HG03460 (cell line): Measurements from ENCODE around the gene CRIP2.

Experiments
- ATAC-seq: cut with Tn5 transposase; IDR thresholded peaks from one replicate; pipeline ENCODE4 v1.9.1; 2021; ENCODE audit not compliant: unreplicated experiment

The CRIP2 gene

DNA sequence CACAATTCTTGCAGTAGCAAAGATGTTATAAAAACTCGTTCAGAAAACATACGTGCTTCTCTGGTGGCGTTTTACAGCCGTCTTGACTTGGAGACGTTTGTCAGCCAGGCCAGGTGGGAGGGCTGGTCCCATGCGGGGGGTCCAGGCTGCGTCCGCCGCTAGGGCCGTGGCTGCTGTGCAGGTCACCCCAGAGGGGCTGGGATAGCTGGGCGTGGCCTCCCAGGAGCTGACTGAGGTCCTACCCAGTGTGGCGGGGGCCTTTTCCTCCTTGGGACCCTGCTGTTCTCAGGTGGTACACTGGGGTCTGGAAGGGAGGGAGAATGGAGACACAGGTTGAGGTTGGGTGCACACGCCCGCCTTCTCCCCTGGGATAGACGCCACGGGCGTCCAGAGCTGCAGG lies 29.8 kb upstream of the CRIP2 start:
- ATAC-seq: no peak

DNA sequence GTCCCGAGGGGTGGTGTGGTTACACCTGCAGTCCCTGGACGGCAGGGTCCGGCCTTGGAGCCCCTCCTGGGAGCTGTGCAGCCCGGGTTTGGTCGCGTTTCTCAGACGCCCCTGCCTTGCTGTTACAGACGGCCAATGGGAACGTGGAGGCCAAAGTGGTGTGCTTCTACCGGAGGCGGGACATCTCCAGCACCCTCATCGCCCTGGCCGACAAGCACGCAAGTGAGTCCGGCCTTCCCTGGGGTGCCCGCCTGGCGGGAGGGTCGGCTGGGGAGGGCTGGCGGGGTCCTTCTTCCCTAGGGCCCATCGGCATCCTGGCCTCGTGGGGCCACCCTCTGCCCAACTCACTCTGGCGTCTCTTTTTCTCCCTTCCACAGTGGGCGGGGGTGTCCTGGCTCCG lies 29.3 kb upstream of the CRIP2 start:
- no peak for ATAC-seq

GRCh38 chr14:105445901-105446845 lies 28.4 kb upstream of the CRIP2 start:
- ATAC-seq: no peak

DNA sequence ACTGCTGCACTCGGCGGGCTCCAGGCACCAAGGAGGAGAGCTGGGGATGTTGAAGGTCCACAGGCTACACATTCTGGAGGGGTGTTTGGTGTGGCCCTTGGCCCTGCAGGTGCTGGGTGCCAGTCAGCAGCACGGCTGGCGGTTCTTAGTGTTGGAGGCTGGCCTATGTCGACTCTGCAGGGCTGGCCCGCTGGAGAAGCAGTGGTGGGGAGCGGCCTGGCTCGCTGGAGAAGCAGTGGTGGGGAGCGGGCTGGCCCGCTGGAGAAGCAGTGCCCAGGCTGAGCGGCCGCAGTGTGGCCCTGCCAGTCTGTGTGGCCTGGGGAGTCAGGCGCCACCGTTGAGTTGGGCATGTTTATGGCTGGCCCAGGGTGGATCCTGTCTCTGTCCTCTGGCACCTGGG lies 27.6 kb upstream of the CRIP2 start:
- ATAC-seq: no peak

- ATAC-seq: no peak
Observed at GRCh38 chr14:105447651-105448640, 26.7 kb upstream of the CRIP2 start.

GRCh38 chr14:105448706-105449111 lies 25.9 kb upstream of the CRIP2 start:
- no peak for ATAC-seq

- no peak for ATAC-seq
Observed at GRCh38 chr14:105449276-105450122, 25.1 kb upstream of the CRIP2 start.

DNA sequence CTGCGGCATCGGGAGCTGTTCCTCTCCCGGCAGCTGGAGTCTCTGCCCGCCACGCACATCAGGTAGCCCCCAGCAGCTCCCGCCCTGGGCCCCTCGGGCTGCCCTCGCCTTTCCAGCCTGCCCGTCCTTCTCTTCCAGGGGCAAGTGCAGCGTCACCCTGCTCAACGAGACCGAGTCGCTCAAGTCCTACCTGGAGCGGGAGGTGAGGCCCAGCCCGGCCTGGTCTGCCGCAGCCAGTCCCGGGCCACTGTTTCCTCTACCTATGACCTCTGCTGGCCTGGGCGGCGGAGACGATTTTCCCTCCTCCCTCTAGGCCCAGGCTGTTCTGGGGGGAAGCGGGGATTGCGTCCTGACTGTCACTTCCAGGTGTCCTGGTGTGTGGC lies 24.5 kb upstream of the CRIP2 start:
- ATAC-seq: no peak

DNA sequence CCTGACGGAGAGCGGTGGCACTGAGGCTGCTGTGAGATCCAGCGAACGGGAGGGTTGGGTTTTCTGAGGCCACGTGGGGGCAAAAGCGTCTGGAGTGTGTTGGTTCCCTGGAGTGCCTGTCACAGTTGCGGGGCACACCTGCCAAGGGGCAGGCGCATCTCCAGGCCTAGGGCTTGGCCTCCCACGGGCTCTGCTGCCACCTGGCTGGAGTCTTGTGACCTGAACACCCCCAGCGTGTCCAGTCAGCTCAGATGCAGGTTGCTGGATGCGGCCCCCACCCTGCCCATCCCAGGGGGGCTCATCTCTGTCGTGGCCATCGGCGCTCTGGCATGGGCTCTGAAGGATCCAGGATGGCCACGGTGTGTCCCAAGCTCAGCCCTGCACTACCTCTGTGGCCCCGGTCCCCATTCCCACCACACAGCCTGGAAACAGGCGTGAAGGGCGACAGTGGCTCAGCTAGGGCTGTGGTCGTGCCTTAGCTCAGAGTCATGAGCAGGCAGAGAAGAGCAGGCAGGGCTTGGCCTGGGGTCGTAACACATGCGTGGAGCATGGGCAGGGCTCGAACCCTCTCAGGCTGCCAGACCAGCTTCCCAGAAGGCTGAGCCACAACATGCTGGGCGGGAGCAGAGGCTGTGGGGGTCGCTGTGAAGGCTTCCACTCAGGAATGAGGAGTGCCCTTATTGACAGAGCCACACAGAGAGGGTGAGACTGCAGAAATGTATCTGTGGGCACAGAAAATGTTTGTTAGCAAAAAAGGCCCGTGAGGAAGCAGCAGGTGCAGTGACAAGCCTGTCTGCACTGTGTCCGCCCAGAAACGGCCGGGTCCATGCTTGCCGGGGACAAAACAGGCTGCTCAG lies 23.5 kb upstream of the CRIP2 start:
- ATAC-seq: no peak

DNA sequence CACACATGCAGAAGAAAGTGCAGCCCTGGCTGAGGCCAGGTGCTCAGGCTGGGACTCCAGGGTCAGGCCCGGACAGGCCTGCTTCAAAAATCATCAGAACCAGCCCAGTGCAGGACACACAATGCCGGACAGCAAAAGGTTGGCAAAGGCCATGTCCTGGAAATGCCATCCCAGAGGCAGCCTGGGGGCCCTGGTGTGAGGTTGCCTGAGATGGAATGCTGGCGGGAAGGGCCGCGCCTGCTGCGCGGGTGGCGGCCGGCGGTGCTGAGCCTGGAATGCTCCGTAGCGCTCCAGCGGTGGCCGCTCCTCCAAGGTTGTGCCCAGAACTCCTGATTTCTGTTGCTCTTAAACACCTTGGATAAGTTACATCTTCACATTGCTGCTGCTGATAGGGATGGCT lies 21.7 kb upstream of the CRIP2 start:
- no peak for ATAC-seq

GRCh38 chr14:105453847-105454246 lies 20.8 kb upstream of the CRIP2 start:
- no peak for ATAC-seq

GRCh38 chr14:105455086-105455640 lies 19.5 kb upstream of the CRIP2 start:
- ATAC-seq: no peak

DNA sequence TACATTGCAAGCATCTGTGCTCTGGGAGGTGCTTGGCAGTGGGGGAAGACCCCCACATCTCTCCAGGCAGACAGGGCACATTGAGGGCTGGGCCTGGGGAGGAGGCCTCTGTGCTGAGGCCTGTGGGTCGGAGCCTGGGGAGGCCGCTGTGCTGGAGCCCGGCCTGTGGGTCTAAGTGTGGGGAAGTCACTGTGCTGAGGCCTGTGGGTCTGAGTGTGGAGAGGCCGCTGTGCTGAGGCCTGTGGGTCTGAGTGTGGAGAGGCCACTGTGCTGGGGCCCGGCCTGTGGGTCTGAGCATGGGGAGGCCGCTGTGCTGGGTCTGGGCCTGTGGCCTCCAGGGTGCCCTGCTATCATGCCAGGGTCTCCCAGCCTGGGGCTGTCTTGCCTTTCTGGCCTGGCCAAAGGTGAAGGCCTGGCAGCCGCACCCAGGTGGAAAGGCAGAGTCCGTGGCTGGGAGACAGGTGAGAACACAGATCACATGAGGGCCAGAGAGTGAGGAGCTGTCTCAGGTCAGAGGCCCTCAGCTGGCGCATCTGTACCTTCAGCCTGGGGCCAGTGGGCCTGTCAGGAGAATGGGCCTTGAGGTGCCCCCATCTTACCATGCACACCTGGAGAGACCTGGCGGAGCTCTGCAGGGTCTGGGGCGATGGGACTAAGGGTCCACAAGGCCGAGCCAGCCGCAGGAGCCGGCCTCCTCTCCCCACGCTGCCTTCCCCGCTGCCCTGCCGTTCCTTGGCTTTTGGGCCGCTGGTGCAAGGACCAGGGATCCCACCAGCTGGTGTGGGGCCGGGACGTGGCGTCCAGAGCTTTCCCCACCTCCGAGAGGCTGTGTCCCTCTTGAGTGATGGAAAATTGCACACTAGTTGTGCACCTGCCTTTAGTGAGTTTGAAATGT lies 18.6 kb upstream of the CRIP2 start:
- no peak for ATAC-seq

DNA sequence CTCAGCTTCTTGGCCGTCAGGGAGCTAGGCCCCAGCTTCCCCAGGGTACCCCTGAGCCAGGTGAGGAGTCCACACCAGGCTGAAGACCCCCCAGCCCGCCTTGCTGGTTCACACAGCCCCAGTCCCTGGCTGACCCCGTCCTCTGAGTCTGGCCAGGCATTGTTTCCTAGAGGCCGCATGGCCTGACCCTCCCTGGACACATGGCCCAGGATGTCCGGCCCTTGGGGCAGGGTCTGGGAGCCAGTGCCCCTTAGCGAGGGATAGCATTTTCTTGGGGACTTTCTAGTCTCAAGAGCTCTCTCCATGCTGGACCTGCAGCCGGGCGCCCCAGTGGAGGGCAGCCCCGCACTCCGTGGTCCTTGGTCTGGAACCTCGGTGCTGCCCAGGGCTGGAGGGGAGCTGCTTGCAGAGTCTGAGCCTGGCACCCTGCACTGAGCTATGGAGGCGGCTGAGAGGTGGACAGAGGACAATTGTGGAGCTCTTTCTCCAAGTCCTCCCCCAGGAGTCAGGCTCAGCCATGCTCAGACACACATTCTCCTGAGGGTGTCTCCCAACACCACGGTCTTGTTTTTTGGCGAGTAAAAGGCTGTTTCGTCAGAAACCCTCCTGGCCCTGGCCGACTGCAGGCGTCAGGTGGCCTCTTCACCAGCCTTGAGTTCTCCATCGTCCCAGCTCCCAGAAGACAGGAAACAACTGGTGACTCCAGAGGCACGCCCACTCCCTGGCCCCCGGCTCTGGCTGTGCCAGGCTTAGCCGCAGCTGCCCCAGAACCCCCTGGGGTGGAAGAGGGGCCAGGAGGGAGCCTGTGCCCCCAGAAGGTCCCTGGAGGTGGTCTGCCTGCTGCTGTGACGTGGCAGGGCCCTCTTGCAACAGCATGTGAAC lies 17.6 kb upstream of the CRIP2 start:
- no peak for ATAC-seq

- no peak for ATAC-seq
Observed at GRCh38 chr14:105458010-105458409, 16.6 kb upstream of the CRIP2 start.

DNA sequence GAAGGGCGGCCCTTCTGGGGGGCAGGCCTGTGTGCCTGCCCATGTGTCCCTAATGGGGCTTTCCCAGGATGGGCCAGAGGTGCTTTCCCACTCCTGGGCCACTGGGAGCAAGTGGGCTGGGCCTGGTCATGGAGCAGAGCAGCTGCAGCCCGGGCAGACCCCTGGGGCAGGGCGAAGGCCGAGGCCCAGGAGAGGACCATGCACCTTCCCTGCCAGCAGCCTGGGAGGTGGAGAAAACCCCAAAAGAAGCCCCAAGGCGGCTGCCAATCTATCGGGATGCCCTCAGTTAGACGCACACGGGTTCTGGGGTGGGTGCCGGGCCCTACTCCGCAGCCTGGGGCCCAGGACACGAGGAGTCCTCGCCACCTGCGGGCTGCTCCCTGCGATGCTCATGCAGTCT lies 16.1 kb upstream of the CRIP2 start:
- ATAC-seq: no peak

- ATAC-seq: no peak
Observed at GRCh38 chr14:105460116-105460515, 14.5 kb upstream of the CRIP2 start.

DNA sequence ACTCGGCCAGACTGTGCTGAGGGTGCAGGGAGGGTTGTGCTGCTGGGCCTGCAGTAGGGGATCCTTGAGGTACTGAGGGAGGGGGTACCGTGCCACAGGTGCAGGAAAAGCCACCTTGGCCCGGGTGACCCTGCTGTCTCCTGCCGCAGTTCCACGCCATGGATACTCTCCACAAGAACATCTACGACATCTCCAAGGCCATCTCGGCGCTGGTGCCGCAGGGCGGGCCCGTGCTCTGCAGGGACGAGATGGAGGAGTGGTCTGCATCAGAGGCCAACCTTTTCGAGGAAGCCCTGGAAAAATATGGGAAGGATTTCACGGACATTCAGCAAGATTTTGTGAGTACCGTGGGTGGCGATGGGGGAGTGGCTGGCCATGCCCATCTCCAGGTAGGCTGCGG lies 14.0 kb upstream of the CRIP2 start:
- no peak for ATAC-seq
